Suppressor macrophage (primary cell): ENCODE measurements around the gene ASPSCR1.

Experiments
- DNase-seq, 4 experiments: peaks; one replicate each; pipeline ENCODE4 v3.0.0-alpha.2; 2020 to 2022

ASPSCR1 gene

DNA sequence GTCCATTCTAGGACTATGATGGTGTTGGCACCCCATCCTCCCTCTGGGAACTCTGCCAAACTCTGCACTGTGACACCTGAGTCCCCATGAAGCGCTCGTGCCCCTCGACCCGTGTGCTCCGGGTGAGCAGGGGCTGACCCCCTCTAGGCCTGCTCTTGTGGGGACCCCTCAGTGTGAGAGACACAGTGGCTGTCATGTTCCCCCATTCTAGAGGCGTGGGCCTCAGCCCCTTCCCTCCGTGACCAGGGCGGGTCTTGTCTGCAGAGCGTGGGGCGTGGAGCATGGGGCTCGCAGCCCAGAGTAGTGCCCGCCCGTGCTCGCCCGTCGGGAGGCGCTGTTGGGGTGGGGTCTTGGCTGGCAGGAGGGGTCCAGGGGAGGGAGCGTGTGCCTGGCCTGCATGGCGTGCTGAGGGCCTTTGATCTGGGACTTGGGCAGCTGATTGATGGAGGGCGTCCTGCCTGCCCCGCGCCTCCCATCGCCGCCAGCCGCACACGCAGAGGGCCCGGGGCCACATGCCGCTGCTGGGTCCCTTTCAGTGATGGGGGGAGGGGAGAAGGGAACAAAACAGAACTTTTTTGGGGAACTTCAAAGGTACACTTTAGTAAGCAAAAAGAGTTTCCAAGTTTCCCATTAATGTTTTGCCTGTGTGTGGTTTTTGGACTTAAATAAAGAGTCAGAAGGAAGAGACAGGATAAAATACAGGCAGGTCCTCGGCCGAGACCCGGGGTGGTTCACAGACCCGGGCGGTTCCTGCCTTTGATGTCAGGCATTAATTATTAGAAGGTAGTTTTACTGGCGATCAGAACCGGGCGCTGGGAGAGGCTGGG is 22.8 kb downstream of the ASPSCR1 start:
- DNase-seq, result no peak

DNA sequence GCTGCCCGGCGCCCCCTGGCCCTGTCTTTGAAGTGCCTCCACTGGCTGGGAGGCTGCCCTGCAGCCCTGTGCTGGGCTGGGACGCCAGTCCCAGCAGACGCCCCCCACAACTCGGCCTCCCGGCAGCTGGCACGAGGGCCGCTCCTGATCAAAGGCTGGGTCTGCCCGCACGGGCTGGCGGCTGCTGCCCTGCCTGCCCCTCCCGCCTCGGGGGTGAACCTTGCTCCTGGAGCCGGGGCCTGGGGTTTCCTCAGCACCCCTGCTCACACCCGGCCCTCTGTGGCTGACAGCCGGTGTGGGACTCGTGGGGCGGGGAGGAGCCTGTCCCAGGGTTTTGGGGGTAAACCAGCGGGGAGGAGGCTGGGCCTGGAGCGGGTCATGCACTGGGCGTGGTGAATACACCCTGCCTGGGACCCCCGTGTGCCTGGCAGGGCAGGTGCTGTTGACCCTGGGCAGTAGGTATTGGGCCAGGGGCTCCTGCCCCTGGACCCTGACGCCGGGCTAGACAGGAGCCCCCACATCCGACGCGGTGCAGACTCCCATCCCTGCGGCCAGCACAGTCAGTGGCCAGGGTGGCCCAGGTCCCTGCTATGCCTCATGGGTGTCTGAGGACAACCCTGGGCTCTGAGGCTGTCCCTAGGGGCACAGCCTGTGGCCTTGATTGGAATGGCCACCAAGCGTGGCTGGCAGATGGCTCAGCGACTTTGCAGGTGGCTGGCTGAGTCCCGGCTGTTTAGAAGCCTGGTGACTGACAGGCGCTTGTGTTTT is 23.6 kb downstream of the ASPSCR1 start:
- no peak for DNase-seq

DNA sequence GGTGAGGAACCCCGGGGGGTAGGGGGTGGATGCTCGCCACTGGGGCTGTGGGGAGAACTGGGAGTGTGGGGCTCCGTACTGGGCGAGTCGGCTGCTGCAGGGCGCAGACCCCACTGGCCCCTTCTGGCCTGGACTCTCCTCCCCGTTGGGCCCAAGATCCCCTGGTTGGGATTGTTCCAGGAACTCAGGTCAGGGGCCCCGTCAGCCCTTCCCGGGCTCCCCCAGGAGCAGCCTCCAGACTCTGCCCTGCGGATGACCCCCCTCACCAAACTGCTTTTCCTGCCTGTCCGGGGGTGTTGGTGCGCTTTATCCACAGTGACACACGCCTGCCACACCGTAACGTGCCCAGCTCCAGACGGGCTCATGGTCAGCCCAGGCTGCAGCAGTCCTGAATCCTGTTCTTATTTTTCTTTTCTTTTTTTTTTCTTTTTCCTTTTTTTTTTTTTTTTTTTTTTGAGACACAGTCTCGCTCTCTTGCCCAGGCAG is 24.2 kb downstream of the ASPSCR1 start:
- no peak for DNase-seq

DNA sequence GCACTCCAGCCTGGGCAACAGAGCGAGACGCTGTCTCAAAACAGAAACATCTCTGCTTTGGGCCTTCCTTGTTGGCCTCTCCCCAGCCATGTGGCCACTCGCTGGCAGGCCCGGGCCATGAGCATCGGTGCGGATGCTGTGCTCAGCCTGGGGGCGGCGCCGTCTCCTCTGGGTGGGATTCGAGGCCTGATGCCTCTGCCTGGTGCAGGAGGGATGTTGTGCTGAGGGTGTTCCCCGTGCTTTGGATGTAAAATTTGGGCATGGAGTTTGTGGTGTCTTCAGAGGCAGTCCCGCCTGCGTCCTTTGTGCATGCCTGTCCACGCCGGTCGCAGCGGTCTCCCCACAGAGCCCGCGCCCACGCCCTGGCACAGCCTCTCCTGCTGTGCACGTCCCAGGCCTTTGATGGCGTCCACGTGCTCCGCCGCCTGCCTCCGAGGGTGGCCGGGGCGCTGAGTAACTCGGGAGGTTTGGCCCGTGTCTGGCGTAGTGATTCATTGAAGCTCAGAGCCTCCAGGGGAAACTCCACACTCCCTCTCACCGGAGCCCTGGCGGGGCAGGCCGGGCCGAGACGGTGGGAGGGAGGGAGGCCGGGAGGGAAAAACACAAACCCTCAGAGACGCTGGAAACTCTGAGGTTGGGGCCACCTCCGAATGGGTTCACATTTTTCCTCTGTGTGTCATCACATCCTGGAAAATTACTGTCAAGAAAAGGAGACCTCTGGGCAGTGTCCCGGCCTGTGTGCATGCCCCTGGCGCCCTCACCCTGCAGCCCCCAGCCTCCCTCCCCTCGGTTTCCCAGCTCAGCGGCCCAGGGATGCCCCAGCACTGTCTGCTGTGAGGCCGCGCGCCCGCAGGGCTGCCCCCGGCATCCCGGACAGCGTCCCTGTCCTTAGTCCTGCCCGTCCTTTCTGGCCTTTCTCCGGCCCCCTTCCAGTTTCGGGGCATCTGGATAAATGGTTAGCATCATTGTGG is 26.3 kb downstream of the ASPSCR1 start:
- no peak for DNase-seq

DNA sequence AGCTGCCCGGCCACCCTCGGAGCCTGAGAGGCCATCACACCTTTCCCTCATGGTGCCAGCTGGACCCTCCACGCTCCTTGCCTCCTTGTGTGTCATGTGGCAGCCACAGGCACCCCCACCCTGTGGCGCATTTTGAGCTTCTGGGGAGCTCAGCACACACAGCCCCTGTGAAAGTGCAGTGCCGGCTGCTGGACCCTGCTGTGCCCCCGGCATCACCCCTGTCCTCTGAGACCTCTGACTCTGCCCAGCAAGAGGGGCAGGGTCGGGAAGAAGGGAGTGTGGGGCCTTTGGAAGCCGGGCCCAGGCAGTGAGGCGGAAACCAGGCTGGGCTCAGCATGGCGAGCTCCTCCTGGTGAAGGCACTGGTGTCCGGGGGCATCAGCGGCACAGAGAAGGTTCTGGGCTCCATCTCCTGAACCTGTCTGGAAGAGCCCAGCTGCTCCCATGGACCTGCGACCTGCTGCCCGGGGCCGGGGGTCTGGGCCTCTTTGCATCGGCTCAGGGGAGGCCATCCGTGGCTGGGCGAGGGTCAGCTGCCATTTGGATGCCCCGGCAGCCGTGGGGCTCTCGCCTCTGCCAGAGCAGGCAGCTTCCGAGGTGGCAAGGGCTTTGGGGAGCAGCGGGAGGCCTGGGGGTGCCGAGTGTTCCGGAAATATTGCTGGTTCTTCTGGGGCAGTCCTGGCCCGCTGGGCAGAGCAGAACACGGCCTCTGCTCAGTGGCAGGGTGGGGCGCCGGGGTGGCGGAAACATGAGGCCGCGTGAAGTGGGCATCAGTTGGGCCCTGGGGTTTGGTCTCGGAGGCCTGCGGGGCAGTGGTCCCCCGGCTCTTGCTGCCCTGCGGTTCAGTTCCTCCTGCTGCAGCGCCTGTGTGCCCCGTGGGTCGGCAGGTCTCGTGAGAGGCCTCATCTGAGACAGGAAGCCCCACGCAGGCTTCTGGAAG is 27.4 kb downstream of the ASPSCR1 start:
- no peak for DNase-seq

DNA sequence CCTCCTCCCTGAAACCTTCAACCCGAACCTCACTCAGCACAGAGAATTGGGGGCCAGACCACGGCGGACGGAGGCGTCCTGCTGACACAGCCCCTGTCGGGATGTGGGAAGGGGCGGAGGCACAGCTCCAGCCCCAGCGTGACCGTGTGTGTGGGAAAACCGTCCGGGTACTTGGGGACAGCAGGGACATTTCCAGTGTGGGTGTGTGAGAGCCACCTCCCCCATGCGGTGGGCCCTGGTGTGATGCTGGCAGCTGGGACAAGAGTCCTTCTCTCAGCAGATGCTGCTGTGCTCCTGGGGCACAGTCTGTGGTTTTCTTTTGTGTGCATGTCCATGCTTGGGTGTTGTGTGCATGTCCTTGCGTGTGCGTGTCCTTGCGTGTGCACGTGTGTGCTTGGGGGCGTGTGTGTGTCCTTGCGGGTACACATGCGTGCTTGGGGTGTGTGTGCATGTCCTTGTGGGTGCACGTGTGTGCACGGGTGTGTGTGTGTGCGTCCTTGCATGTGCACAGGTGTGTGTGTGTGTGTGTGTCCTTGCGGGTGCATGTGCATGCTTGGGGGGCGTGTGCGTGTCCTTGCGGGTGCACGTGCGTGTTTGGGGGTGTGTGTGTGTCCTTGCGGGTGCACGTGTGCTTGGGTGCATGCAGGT is 28.4 kb downstream of the ASPSCR1 start:
- DNase-seq, result no peak

DNA sequence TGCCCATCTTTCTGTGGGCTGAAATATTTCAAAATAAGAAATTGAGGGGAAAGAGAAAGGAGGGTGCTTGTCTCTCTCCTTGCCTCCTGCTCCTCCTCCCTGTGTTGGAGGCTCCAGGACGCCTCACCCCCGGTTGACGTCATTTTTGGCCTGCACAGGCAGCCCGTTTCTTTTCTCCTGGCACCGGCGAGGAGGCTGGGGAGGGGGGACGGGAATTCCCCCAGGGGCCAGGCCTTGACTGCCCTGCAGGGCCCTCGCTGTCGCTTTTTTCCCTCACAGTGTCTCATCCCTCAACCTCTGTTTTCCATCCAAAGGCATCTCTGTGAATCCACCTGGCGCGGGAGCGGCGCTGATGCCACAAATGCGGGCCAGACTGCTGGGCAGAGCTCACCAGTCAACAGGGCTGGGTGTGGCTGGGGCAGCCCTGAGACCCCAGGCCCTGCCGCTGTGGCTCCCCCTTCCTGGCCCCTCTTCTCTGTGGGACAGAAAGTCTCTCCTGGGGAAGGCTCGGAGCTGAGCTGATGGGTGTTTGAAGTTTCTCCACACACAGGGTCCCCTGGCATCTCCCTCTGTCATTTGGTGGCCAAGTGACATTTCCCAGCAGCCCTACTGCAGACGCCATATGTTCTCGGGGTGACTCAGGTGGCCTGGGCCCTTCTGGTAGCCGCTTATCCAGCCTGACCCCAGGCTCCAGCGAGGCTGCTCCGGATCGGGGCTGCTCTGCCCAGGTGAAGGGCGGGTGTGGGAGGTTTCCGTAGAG is 29.2 kb downstream of the ASPSCR1 start:
- DNase-seq, result no peak

DNA sequence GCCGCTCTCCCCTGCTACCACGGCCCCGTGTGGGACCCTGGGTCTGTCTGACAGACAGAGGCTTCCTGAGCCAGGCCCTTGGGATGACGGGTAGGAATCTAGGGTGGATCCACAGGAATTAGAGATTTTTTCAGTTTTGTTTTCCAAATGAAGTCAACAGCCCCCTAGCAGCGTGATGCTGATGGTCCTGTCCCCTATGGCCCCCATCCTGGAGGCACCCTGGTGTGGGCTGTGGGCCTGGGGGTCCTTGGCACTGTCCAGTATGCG is 29.7 kb downstream of the ASPSCR1 start:
- no peak for DNase-seq

DNA sequence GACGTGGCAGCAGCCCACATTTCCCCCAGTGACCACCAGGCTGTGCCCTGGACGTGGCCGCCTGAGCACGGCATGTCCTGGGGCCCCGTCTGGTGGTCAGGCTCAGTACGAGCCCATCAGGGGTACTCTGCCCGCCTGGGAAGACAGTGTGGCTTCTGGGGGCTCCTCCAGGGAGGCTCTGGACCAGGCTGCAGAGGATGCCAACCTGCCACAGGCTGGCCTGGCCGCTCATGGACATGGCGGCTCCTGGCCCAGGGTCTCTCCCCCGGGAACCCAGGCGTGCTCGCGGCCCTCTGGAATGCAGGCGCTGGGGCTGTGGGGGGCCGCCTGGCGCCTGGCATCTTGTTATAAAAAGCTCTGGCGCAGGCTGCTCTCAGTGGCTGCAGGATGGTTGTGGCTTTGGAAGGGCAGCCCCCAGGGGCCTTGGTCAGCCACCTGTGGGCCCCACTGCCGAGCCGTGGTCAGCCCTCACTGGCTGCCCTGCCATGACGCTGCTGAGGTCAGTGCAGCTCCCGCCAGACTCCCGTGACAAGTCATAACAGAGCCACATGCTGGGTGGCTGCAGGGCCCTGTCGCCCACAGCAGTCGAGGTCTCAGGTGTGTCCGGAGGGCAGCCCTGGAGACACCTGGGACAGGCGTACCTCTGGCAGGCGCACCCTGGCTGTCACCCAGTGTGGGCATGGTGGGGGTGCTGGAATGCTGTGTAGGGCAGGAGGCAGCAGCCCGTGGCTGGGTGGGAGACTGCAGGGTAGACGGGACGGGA is 30.2 kb downstream of the ASPSCR1 start:
- no peak for DNase-seq

DNA sequence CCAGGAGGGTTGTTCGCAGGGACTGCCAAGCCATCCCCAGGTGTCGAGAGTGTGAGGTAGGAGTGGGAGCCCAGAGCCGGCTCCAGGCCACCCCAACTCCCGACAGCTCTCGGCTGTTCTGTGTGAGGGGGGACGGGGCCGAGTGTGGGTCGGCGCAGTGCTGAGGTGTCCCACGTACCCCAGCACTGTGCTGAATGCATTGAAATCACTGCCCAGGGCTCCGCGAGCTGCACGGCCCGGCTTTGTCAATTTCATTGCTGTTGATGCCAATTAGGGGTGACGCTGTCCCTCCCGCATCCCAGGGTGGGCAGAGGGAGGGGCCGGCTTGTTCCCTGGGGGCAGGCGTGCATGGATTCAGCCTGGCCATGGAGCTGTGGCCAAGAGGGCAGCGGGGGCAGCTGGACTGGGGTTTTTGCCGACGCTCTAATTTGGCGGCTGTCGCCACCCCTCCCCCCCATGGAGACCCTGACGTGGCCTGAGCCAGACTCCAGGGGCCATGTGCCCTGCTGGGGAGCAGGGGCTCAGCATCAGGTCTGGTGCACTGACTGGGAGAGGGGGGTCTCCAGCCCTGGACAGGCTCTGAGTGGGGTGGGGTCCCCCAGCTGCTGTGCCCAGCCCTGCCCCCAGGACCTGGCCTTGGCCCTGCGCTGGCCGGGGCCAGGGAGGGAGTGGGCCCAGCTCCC is 31.0 kb downstream of the ASPSCR1 start:
- no peak for DNase-seq

DNA sequence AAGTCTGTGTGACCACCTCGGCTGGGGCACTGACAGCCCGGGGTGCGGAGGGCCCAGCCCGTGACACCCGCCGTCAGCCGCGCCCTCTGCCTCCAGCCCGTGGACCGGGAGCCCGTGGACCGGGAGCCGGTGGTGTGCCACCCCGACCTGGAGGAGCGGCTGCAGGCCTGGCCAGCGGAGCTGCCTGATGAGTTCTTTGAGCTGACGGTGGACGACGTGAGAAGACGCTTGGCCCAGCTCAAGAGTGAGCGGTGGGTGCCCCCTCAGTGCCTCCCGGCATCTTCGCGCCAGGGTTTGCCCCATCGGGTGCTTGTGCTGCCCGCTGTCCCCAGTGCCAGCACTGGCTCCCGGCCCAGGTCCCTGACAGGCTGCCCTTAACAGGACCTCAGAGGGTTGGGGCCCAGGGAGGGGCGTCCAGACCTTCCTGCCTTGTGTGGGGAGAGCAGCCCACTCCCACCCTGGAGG is 31.5 kb downstream of the ASPSCR1 start:
- no peak for DNase-seq

DNA sequence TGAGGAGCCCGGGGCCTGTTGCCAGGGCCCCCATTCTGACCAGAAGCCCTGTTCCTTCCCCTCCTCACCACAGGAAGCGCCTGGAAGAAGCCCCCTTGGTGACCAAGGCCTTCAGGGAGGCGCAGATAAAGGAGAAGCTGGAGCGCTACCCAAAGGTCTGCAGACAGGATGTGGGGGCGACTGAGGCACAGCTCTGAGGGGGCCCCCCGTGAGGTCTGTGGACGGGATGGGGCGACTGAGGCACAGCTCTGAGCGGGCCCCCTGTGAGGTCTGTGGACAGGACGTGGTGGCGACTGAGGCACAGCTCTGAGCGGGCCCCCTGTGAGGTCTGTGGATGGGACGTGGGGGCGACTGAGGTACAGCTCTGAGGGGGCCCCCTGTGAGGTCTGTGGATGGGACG is 32.0 kb downstream of the ASPSCR1 start:
- DNase-seq, result no peak

DNA sequence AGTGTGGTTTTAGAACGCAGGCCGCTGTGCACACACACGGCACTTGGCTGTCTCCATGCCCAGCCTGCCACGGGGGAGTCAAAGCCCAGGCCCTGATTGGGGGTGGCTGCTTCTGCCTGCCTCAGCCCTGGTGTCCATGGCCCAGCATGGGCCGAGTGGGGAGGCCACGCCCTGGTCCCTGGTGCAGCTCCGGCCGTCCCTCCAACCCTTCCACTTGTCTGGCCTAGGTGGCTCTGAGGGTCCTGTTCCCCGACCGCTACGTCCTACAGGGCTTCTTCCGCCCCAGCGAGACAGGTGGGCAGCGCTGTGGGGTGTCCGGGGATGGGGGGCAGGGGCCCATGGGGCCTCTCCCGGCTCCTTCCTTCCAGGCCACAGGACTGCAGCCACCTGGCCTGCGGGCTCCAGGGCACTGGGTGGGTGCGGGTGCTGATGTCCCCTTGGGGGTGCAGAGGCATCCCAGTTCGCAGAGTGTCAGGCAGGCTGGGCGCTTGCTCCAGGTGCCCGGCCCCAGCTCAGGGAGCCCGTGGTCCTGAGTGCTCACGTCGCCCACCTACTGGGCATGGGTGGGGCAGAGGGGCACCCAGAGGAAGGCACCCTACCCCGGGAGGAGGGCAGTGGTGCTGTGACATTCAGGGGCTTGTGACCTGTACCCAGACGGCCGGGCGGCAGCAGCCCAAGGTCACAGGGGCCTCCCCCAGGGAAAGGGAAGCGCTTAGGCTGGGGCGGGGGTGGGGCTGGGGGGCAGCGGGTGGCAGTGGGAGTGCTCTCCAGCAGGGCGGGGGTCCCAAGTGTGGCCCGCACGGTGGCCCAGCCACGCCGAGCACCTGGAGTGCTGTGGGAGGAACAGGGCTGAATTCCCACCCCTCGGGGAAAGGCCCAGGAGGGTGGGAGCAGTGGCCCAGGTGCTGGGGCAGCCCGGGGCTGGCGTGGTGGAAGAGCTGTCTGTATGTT is 33.4 kb downstream of the ASPSCR1 start:
- no peak for DNase-seq

DNA sequence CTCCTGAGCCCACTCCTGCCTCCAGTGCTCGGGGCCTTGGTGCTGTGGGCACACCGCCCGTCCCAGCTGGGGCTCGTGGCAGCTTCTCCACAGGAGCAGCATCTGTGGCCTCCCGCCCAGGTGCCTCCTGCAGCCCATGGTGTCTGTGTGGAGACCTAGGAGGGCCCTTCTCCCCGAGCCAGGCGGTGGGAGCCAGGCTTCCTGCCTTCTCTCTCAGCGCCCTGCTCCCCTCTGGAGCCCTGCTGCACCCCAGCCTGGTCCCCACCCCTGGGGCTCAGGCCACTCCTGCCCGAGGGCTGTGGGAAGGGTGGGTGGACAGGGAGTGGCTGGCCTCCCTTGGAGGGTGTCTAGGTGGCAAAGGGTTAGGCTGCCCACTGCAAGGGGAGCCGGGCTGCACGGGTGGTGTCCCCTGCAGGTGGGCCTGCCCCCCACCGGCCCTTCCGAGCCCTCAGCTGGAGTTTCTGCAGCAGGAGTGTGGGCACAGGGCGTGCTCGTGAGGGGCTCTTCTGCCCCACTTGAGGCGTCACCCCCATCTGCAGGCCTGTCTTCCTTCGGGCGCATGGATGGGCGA is 34.3 kb downstream of the ASPSCR1 start:
- no peak for DNase-seq

DNA sequence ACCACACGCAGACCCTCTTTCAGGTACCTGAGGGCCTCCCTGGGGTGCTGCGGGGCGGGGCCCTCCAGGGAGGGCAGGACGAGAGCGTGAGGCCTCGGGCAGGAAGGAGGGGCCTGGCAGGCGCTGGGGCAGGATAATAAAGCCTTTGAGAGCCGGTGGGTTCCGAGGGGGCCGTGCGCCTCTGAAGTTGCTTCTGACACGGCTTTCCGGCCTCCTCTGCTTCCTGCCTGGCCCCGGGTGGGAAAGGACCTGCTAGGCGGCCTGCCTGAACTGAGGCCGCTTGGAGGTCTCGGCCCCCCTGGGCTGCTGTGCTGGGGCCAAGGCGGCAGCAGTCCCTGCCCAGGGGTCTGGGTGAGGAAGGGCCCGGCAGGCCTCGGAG is 34.8 kb downstream of the ASPSCR1 start:
- no peak for DNase-seq

DNA sequence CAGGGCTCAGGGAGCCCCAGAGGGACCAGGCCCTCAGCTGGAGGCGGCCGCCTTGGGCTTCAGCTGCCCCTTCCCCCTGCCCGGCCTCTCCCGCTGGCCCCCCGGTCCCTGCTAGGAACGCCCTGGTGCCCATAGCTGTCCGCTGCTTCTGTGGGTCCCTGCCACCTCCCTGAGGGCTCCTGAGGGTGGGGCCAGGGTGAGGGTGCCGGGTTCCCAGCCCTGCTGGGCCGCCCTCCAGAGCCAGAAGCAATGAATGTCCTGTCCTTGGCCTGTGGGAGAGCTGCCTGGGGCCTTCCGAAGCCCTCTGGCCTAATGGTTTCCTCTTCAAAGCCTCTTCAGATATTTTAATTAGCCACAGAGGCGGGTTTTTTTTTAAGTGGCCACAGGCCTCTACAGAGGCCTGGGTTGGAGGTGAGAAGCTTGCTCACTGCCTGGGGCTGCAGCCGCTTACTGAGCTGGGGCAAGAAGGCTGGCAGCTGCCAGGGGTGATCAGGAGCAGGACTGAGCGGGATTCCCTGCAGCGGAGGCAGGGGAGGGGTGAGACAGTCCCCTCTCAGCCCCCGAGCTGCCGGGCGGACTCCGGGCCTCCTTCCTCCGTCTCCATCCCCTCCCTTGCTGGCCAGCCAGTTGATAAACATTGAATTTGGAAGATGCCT is 35.3 kb downstream of the ASPSCR1 start:
- DNase-seq, result no peak

DNA sequence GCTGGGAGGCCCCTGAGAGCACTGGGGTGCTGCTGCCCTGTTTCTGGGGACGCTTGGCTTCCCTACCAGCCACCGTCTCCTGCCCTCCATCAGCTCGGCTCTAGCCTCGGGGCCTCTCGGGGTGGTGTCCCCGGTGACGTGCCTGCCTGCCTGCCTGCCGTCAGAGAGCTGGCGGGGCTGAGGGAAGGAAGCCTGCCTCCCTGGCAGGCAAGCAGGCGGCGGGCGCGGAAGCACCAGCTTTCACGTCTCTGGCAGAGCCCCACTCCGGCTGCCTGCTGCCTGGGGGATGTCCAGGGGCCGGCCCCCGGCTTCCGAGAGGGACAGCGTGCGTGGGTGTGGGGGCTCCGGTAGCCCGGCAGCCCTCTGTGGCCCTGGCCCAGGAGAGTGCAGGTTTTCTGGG is 35.9 kb downstream of the ASPSCR1 start:
- no peak for DNase-seq
